Trophoblast cell (in vitro differentiated cells and primary cell): Measurements from ENCODE around the gene SLC9A2.

Experiments used
- DNase-seq, 2 donors: peaks; one replicate each; pipeline ENCODE4 v3.0.0-alpha.2; 2016
- H2AFZ ChIP-seq: 2 replicates; pipeline ENCODE4 v1.6.1; 2013; ENCODE audit warnings: low read length, moderate library complexity, mild to moderate bottlenecking; ENCODE audit not compliant: insufficient read depth, poor library complexity
- H2AK5ac ChIP-seq: 2 replicates; pipeline ENCODE4 v1.6.1; 2013; ENCODE audit warnings: mild to moderate bottlenecking, low read length
- H2BK120ac ChIP-seq: 2 replicates; pipeline ENCODE4 v1.6.1; 2013; ENCODE audit warnings: low read length, mild to moderate bottlenecking, moderate library complexity; ENCODE audit not compliant: insufficient read depth, poor library complexity
- H2BK12ac ChIP-seq: 2 replicates; pipeline ENCODE4 v1.6.1; 2013; ENCODE audit warnings: mild to moderate bottlenecking, low read length, moderate library complexity
- H2BK5ac ChIP-seq: 2 replicates; pipeline ENCODE4 v1.6.1; 2013; ENCODE audit warnings: low read length, low read depth, moderate library complexity, mild to moderate bottlenecking; ENCODE audit not compliant: poor library complexity
- H3K14ac ChIP-seq: 2 replicates; pipeline ENCODE4 v1.6.1; 2013; ENCODE audit warnings: mild to moderate bottlenecking, low read length
- H3K18ac ChIP-seq: 2 replicates; pipeline ENCODE4 v1.6.1; 2013; ENCODE audit warnings: mild to moderate bottlenecking, low read length
- H3K23ac ChIP-seq: 2 replicates; pipeline ENCODE4 v1.6.1; 2013; ENCODE audit warnings: low read length
- H3K27ac ChIP-seq: 2 replicates; pipeline ENCODE4 v1.5.1; 2013; ENCODE audit warnings: low read depth, mild to moderate bottlenecking, inconsistent platforms, low read length, moderate library complexity
- H3K27me3 ChIP-seq: 2 replicates; pipeline ENCODE4 v1.6.1; 2013; ENCODE audit warnings: inconsistent platforms, mild to moderate bottlenecking, low read length, moderate library complexity; ENCODE audit not compliant: insufficient read depth
- H3K36me3 ChIP-seq, 2 experiments: 1 replicate in 1 of 2; 2 replicates in 1 of 2; pipeline ENCODE4 v1.6.1; 2013; ENCODE audit warnings: low read length in 2 of 2, mild to moderate bottlenecking in 2 of 2, moderate library complexity in 1 of 2; ENCODE audit not compliant: insufficient read depth in 2 of 2, control insufficient read depth in 1 of 2
- H3K4ac ChIP-seq: 2 replicates; pipeline ENCODE4 v1.6.1; 2013; ENCODE audit warnings: low read depth, mild to moderate bottlenecking, low read length, moderate library complexity
- H3K4me1 ChIP-seq, 2 experiments: 1 replicate in 1 of 2; 2 replicates in 1 of 2; pipeline ENCODE4 v1.6.1; 2013; ENCODE audit warnings: low read length in 2 of 2, mild to moderate bottlenecking in 2 of 2, moderate library complexity in 1 of 2; ENCODE audit not compliant: insufficient read depth in 2 of 2, control insufficient read depth in 1 of 2
- H3K4me2 ChIP-seq: 2 replicates; pipeline ENCODE4 v1.6.1; 2013; ENCODE audit warnings: inconsistent platforms, mild to moderate bottlenecking, low read length, moderate library complexity
- H3K4me3 ChIP-seq: 2 replicates; pipeline ENCODE4 v1.5.1; 2013; ENCODE audit warnings: mild to moderate bottlenecking, low read depth, low read length, inconsistent platforms
- H3K79me1 ChIP-seq: one replicate; pipeline ENCODE4 v1.6.1; 2013; ENCODE audit warnings: low read length
- H3K79me2 ChIP-seq: 2 replicates; pipeline ENCODE4 v1.6.1; 2013; ENCODE audit warnings: low read length, mild to moderate bottlenecking; ENCODE audit not compliant: control insufficient read depth, insufficient read depth, poor library complexity
- H3K9ac ChIP-seq: 2 replicates; pipeline ENCODE4 v1.6.1; 2013; ENCODE audit warnings: mild to moderate bottlenecking, low read length
- H3K9me3 ChIP-seq: 2 replicates; pipeline ENCODE4 v1.6.1; 2013; ENCODE audit warnings: low read depth, mild to moderate bottlenecking, control low read depth, inconsistent platforms, low read length; ENCODE audit not compliant: insufficient read depth
- H4K12ac ChIP-seq: 2 replicates; pipeline ENCODE4 v1.6.1; 2013; ENCODE audit warnings: low read depth, mild to moderate bottlenecking, low read length, moderate library complexity
- H4K8ac ChIP-seq: 2 replicates; pipeline ENCODE4 v1.6.1; 2013; ENCODE audit warnings: low read depth, mild to moderate bottlenecking, low read length, moderate library complexity
- H4K91ac ChIP-seq: one replicate; pipeline ENCODE4 v1.6.1; 2013; ENCODE audit warnings: low read depth, mild to moderate bottlenecking, low read length, moderate library complexity
- WGBS: extraction: QIAGEN DNeasy Blood & Tissue Kit; methylation state at CpG from one replicate; pipeline ENCODE4 v1.1.7; 2013; ENCODE audit warnings: missing lambda C conversion rate; ENCODE audit not compliant: insufficient read length, insufficient coverage; ENCODE audit errors: extremely low coverage; 5-methylcytosine and 5-hydroxymethylcytosine counted together

Gene SLC9A2

DNA sequence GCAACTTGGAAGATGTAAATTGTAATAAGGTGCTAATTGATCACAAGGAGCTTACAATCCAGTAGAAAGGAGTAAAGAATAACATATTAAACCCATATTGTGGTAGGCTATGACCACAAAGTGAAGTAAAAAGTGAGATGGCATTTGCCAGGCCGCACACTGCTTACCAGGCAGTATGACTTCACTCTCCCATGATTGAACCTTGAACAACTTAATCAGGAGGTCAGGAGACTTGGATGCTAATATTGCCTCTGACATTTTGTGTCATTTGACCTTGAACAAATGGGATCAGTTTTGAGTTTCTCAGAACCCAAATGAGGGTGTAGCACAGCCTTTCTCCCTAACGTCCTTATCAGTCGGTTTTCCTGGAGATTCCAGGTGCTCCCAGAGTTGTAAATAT is 44.0 kb downstream of the SLC9A2 start:
- Histone ChIP-seq H2AK5ac (no peak overlapping the region), H3K27me3 (no peaks in the 10 kb centered on the region), H3K79me2 (no peaks in the 10 kb centered on the region), H4K8ac (no peak overlapping the region), H3K18ac (no peak overlapping the region), H2BK5ac (no peak overlapping the region), H2AFZ (no peak overlapping the region), H2BK12ac (no peak overlapping the region), H3K4ac (no peak overlapping the region), H3K23ac (no peak overlapping the region), H3K4me2 (no peak overlapping the region), H3K36me3 (no peaks in the 10 kb centered on the region), H4K12ac (no peak overlapping the region), H3K79me1 (no peaks in the 10 kb centered on the region), H2BK120ac (no peak overlapping the region), H3K27ac (no peak overlapping the region), H3K9me3 (no peaks in the 10 kb centered on the region), H3K9ac (no peak overlapping the region), H4K91ac (no peak overlapping the region), H3K14ac (no peak overlapping the region), H3K4me1 (no peaks in the 10 kb centered on the region), H3K4me3 (no peak overlapping the region)
- DNase-seq = no peak
- no CpG with 5 or more reads among the region's 3 CpGs for WGBS

DNA sequence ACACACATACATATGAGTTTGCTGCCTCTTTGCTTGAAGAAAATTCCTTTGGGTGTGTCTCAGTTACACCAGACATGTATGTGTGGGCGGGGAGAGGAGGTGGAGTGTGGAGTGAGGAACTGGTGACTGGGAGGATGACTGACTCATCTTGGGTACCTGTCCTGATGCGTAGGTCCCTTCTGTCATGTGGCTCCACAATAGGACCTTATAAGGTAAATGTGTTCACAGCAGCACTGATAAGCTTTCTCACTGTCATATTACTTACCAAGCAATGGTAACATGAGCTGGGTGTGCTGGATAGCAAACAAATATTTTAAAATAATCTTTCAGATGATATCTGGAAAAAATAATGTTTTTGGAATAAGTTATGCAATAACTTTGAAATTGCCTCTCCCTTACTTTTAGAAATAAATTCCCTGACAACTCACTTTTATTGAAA is 45.1 kb downstream of the SLC9A2 start:
- Histone ChIP-seq H2BK5ac (no peak overlapping the region), H3K27me3 (no peaks in the 10 kb centered on the region), H3K27ac (no peak overlapping the region), H3K18ac (no peak overlapping the region), H4K8ac (no peak overlapping the region), H3K14ac (no peak overlapping the region), H4K12ac (no peak overlapping the region), H3K79me1 (no peaks in the 10 kb centered on the region), H4K91ac (no peak overlapping the region), H3K4me3 (no peak overlapping the region), H3K9me3 (no peaks in the 10 kb centered on the region), H2BK120ac (no peak overlapping the region), H2AK5ac (no peak overlapping the region), H2BK12ac (no peak overlapping the region), H3K36me3 (no peaks in the 10 kb centered on the region), H3K4me2 (no peak overlapping the region), H3K9ac (no peak overlapping the region), H3K4me1 (no peaks in the 10 kb centered on the region), H2AFZ (no peak overlapping the region), H3K79me2 (no peaks in the 10 kb centered on the region), H3K4ac (no peak overlapping the region), H3K23ac (no peak overlapping the region)
- peak; percentile 88 to 90 for DNase-seq
- WGBS = no CpG with 5 or more reads among the region's 2 CpGs

DNA sequence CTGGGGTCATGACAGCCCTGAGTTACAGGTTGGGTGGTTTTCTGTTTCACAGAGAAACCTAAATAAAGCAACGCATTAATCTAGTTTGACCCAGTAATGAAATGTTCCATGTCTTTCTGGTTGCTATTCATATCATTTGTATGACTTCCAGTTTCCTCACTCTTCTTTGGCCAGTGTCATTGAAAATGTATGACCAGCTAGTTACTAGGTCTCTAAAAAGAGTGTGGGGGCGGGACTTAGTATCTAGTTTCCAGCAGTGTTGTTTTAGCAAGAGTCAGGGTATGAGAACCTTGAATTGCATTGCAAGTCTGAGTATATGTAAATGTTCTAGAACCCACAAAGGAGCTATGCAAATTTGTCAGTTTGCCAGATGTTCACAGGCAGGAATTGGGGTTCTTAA is 47.7 kb downstream of the SLC9A2 start:
- no peak overlapping the region for H2BK12ac ChIP-seq
- no peak overlapping the region for H3K4me2 ChIP-seq
- no peak overlapping the region for H4K8ac ChIP-seq
- no peak overlapping the region for H2AFZ ChIP-seq
- H4K12ac ChIP-seq = no peak overlapping the region
- H3K4me3 ChIP-seq = no peak overlapping the region
- no peaks in the 10 kb centered on the region for H3K27me3 ChIP-seq
- H2BK5ac ChIP-seq = no peak overlapping the region
- H3K9ac ChIP-seq = no peak overlapping the region
- no CpG with 5 or more reads among the region's 2 CpGs for WGBS
- no peak for DNase-seq
- no peaks in the 10 kb centered on the region for H3K4me1 ChIP-seq
- no peaks in the 10 kb centered on the region for H3K36me3 ChIP-seq
- H3K79me2 ChIP-seq = no peaks in the 10 kb centered on the region
- H3K18ac ChIP-seq = no peak overlapping the region
- H3K14ac ChIP-seq = no peak overlapping the region
- H3K9me3 ChIP-seq = no peaks in the 10 kb centered on the region
- no peak overlapping the region for H3K4ac ChIP-seq
- H4K91ac ChIP-seq = no peak overlapping the region
- H3K23ac ChIP-seq = no peak overlapping the region
- H3K27ac ChIP-seq = no peak overlapping the region
- no peaks in the 10 kb centered on the region for H3K79me1 ChIP-seq
- no peak overlapping the region for H2BK120ac ChIP-seq
- no peak overlapping the region for H2AK5ac ChIP-seq

DNA sequence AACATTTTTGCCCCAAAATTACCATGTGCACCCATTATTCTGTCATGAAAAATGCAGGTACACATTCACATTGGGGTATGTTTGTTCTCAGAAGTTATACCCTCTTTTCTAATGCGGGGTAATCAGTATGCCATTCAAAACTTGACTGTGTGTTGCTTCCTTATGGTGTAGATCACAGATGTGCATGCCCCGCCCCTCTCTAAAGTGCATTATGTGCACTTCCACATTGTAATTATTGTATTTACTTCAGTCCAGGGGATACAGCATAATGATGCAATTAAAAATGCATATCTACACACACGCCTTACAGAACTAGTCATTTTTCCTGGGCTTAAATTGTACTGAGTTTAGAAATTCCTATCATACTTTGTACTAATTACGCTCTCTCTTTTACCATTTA is 48.8 kb downstream of the SLC9A2 start:
- Histone ChIP-seq H3K4me1 (no peaks in the 10 kb centered on the region), H3K4me3 (no peak overlapping the region), H3K36me3 (no peaks in the 10 kb centered on the region), H2BK120ac (no peak overlapping the region), H3K4ac (no peak overlapping the region), H3K18ac (no peak overlapping the region), H3K4me2 (no peak overlapping the region), H4K12ac (no peak overlapping the region), H2AK5ac (no peak overlapping the region), H3K79me1 (no peaks in the 10 kb centered on the region), H3K27ac (no peak overlapping the region), H3K9me3 (no peaks in the 10 kb centered on the region), H4K8ac (no peak overlapping the region), H2AFZ (no peak overlapping the region), H2BK5ac (no peak overlapping the region), H3K27me3 (no peaks in the 10 kb centered on the region), H3K79me2 (no peaks in the 10 kb centered on the region), H2BK12ac (no peak overlapping the region), H3K14ac (no peak overlapping the region), H3K23ac (no peak overlapping the region), H3K9ac (no peak overlapping the region), H4K91ac (no peak overlapping the region)
- no CpG with 5 or more reads among the region's 4 CpGs for WGBS
- no peak for DNase-seq
